HCT116 (cell line): ENCODE measurements around the gene PLEKHA4.
"Not testable (repeated sequence)": the region's sequence is repeated elsewhere in the genome, so short reads cannot be mapped to it uniquely, and the experiment has no call there.

Experiments used
- ATF3 ChIP-seq: IDR thresholded peaks from 2 replicates; pipeline ENCODE4 v1.6.1; 2012
- CTCF ChIP-seq, 3 experiments: fragments of 200-600 bp in 1 of 3; sonication (generic) in 1 of 3; IDR thresholded peaks in 2 of 3; conservative IDR thresholded peaks in 1 of 3; 2 replicates each; pipeline ENCODE4 v1.5.1; 2012 to 2017; ENCODE audit warnings: low read depth in 2 of 3, low read length in 2 of 3, antibody characterized with exemption in 1 of 3, borderline replicate concordance in 1 of 3, control low read depth in 1 of 3, mild to moderate bottlenecking in 1 of 3, mixed read lengths in 1 of 3, mixed run types in 1 of 3, moderate library complexity in 1 of 3; ENCODE audit not compliant: insufficient read depth in 1 of 3
- EZH2 ChIP-seq: fragments of 200-600 bp; sonication (generic); IDR thresholded peaks from 2 replicates; pipeline ENCODE4 v1.6.1; 2017; ENCODE audit warnings: antibody characterized with exemption, mixed run types
- EZH2phosphoT487 ChIP-seq: fragments of 200-600 bp; IDR thresholded peaks from 2 replicates; pipeline ENCODE4 v1.6.1; 2018; ENCODE audit warnings: antibody characterized with exemption, borderline replicate concordance
- JUND ChIP-seq: IDR thresholded peaks from 2 replicates; pipeline ENCODE4 v1.6.1; 2012
- POLR2A ChIP-seq: IDR thresholded peaks from 2 replicates; pipeline ENCODE4 v1.7.0; 2011; ENCODE audit warnings: borderline replicate concordance; ENCODE audit not compliant: insufficient read depth, insufficient read length; ENCODE audit errors: extremely low read depth
- POLR2AphosphoS5 ChIP-seq: IDR thresholded peaks from 2 replicates; pipeline ENCODE4 v1.6.1; 2011; ENCODE audit warnings: mild to moderate bottlenecking, low read depth, low read length, moderate library complexity
- SIN3A ChIP-seq: IDR thresholded peaks from 2 replicates; pipeline ENCODE4 v1.6.1; 2012; ENCODE audit warnings: low read depth
- SP1 ChIP-seq: IDR thresholded peaks from 2 replicates; pipeline ENCODE4 v1.6.1; 2012; ENCODE audit warnings: low read depth
- SRF ChIP-seq: IDR thresholded peaks from 2 replicates; pipeline ENCODE4 v1.6.1; 2012; ENCODE audit warnings: low read depth
- TCF7L2 ChIP-seq: IDR thresholded peaks from 2 replicates; pipeline ENCODE4 v1.7.0; 2011; ENCODE audit warnings: borderline replicate concordance, inconsistent platforms; ENCODE audit not compliant: insufficient read depth, insufficient read length; ENCODE audit errors: extremely low read depth

GRCh38 chr19:48846659-48847058, 21.8 kb downstream of the PLEKHA4 start:
- TF ChIP-seq CTCF (IDR thresholded peaks at IDR 0.05 in 2 of 3, conservative IDR thresholded peaks at IDR 0.05 in 1 of 3; ENCODE audit: borderline replicate concordance in 1 of 3, insufficient read depth in 1 of 3, low read depth in 2 of 3, low read length in 2 of 3); JUND; TCF7L2; ATF3; POLR2A; POLR2AphosphoS5; SRF; EZH2phosphoT487; SIN3A; EZH2; SP1: not testable (repeated sequence)
